Lower leg skin (tissue), 4 donors: Measurements from ENCODE around the gene DNAH6. TPM values are rescaled to one million over a fixed set of nuclear protein-coding genes. Genes with fewer than 3 reads are reported as not detected.

Experiments
- DNase-seq, 2 donors: peaks; one replicate each; pipeline ENCODE4 v3.0.0-alpha.2; 2019; ENCODE audit warnings: low spot score in 2 of 2
- H3K4me3 ChIP-seq: fragments of 200-600 bp; sonication (generic); 2 replicates; pipeline ENCODE4 v1.5.1; 2017; ENCODE audit warnings: mild to moderate bottlenecking, low read depth; ENCODE audit not compliant: poor library complexity, severe bottlenecking
- POLR2A ChIP-seq, 2 donors: fragments of 450-650 bp; IDR thresholded peaks; one replicate each; pipeline ENCODE4 v1.6.1; 2016 to 2017; ENCODE audit warnings: antibody characterized with exemption in 2 of 2, mild to moderate bottlenecking in 1 of 2, moderate library complexity in 1 of 2
- WGBS, 2 donors: methylation state at CpG; one replicate each; pipeline ENCODE4 v1.1.5; 2018; 5-methylcytosine and 5-hydroxymethylcytosine counted together
- intact Hi-C: fragments of 100-400 bp; cut with DNase I; formaldehyde crosslinking; loops from one replicate; pipeline ENCODE4 v1.15.0; 2023; ENCODE audit warnings: low total_unique reads
- total RNA-seq, 4 donors: library from RNA; depleted of rRNA; stranded (reverse); fragments of >200 nt; gene quantifications; one replicate each; pipeline ENCODE4 v1.1.0, GENCODE V29; 2016
- TF ChIP-seq, protein P1 (sequence below), 3 donors: fragments of 450-650 bp; IDR thresholded peaks; one replicate each; pipeline ENCODE4 v1.5.1; 2016; ENCODE audit warnings: antibody characterized with exemption in 3 of 3, mild to moderate bottlenecking in 3 of 3, moderate library complexity in 2 of 3

DNAH6 gene
- total RNA-seq, 4 donors from 2014 or later: 0.02 to 0.72 (median 0.25) TPM

DNA sequence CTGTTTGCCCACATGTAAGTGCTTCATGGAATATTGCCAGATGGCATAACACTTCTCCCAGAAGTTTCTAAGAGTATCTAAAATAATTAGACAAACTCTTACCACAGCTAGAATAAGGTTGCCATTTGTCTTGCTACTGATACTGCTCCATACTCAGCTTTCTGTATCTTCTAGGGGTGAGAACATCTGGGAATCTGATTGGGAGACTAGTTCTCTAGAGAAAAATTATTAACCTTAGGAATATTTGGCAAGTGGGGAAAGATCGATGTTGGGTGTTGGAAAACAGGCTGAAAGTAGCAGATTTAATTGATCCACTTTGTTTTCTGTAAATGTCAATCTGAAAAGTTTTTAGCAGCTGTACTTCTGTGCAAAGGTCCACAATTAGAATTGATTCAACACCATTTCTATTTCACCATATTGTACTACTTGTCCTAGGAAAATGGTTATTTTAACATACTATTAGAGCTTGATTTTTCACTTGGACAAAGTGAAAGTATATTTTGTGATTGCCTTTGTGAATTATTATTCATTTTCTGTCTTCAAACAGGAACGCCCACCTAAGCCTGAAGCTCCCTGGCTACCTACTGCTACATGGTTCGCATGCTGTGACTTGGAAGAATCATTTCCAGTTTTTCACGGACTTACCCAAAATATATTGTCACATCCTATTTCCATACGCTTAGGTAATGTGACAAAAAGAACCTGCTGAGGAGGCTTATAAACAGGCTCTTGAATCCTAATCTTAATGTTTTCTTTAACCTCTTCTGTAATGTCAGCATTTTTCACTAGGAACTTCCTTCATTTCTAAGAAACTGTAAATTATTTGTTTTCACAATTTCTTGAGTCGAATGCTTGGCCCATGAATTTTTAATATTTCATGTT is 216.8 kb downstream of the DNAH6 start:
- H3K4me3 ChIP-seq: no peak overlapping the region
- WGBS, 2 donors: 65 to 70% methylated on average over 6 of the region's 6 CpGs

DNA sequence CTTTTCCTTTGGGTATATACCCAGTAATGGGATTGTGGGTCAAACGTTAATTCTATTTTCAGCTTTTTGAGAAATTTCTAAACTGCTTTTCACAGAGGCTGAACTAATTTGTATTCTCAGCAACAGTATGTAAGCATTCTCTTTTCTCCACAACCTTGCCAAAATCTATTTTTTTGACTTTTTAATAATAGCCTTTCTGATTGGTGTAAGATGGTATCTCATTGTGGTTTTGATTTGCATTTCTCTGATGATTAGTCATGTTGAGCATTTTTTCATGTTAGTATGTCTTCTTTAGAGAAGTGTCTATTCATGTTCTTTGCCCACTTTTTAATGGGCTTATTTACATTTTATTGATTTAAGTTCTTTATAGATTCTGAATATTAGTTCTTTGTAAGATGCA is 219.1 kb downstream of the DNAH6 start:
- no peak for DNase-seq
- WGBS, 2 donors: 74 to 95% methylated on average over 1 of the region's 1 CpG

More for the DNA sequence above, 216.8 kb downstream of the DNAH6 start:
- intact Hi-C loops: no loop called here
- TF ChIP-seq, protein P1, sequence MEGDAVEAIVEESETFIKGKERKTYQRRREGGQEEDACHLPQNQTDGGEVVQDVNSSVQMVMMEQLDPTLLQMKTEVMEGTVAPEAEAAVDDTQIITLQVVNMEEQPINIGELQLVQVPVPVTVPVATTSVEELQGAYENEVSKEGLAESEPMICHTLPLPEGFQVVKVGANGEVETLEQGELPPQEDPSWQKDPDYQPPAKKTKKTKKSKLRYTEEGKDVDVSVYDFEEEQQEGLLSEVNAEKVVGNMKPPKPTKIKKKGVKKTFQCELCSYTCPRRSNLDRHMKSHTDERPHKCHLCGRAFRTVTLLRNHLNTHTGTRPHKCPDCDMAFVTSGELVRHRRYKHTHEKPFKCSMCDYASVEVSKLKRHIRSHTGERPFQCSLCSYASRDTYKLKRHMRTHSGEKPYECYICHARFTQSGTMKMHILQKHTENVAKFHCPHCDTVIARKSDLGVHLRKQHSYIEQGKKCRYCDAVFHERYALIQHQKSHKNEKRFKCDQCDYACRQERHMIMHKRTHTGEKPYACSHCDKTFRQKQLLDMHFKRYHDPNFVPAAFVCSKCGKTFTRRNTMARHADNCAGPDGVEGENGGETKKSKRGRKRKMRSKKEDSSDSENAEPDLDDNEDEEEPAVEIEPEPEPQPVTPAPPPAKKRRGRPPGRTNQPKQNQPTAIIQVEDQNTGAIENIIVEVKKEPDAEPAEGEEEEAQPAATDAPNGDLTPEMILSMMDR (IDR thresholded peaks at IDR 0.05): no peak
- no peak for DNase-seq

DNA sequence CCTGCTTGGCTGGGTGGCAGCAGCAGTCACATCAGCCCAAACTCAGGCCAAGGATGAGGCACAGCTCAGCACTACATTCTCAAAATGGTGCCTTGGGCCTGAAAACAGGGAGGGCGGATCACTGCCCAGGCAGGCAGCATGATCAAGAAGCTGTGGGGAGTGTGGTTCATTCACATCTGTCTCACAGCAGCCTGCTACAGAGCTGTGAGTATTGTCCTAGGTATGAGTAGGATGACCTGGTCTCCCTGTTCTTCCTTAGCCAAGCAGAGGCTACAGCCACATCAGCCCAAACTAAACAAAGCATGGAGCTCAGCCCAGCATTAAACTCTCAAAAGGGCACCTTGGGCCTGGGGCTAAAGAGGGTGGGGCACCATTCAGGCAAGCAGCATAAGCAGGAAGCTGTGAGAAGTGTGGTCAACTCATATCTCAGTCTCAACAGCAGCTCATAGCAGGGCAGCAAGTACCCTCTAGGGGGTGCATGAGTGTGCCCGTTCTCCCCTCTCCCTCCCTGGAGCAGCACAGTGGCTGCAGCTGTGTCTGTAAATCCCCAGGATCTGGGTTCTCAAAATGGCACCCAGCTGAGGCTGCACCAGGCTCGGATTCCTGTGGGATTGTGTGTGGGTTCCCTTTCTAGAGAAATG is 225.0 kb downstream of the DNAH6 start:
- no peak for DNase-seq
- no peak overlapping the region for H3K4me3 ChIP-seq
- TF ChIP-seq POLR2A (IDR thresholded peaks at IDR 0.05): no peak
- TF ChIP-seq, protein P1 (IDR thresholded peaks at IDR 0.05): no peak
- 30 to 64% methylated on average over 2 to 3 of the region's 3 CpGs for WGBS, 2 donors
- intact Hi-C loops: no loop called here

More for the DNA sequence above, 219.1 kb downstream of the DNAH6 start:
- TF ChIP-seq, protein P1 (IDR thresholded peaks at IDR 0.05): no peak
- TF ChIP-seq POLR2A (IDR thresholded peaks at IDR 0.05): no peak
- H3K4me3 ChIP-seq: no peak overlapping the region
- intact Hi-C loops: no loop called here

DNA sequence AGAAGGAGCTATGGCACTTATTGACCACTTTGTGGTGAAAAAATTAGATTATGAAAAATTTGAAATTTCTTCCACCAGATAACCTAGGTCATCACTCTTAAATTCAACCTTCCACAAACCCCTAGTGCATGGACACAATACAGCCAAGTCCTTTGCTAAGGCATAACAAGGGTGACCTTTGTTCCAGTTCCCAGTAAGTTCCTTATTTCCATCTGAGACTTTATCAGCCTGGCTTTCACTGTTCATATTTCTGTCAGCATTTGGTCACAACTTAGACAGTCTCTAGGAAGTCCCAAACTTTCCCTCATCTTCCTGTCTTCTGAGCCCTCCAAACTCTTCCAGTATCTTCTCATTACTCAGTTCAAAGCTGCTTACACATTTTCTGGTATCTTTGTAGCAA is 232.0 kb downstream of the DNAH6 start:
- no peak overlapping the region for H3K4me3 ChIP-seq
- intact Hi-C loops: no loop called here
- no peak for DNase-seq
- TF ChIP-seq, protein P1 (IDR thresholded peaks at IDR 0.05): no peak
- TF ChIP-seq POLR2A (IDR thresholded peaks at IDR 0.05): no peak

DNA sequence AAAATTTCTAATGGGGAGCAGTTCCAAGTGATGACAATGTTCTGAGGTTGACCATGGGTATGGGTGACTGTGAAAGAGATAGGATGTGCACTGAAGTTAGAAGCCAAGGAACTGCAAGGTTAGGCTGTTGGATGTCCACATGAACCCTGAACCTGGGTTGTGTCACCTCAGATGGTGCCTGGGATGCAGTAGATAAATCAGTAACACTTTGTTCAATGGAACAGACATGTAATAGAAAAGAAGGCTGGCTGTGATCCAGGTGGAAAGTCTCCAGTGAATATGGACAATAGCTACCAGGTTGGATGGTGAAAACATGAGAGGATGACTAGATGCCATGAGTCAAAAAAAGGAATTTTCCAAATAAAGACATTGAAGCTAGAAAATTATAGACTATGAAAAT is 233.1 kb downstream of the DNAH6 start:
- intact Hi-C loops: no loop called here
- H3K4me3 ChIP-seq: no peak overlapping the region
- DNase-seq: no peak
- TF ChIP-seq POLR2A (IDR thresholded peaks at IDR 0.05): no peak
- TF ChIP-seq, protein P1 (IDR thresholded peaks at IDR 0.05): no peak
